Neural cell (in vitro differentiated cells): ENCODE results near the gene NANOS1. TPM values are rescaled to one million over a fixed set of nuclear protein-coding genes. Genes with fewer than 3 reads are reported as not detected.

ENCODE experiments used
- H2AFZ ChIP-seq: fragments of 200-600, 300-800 bp; sonication (generic), shearing (Covaris generic); 2 replicates; pipeline ENCODE4 v1.6.0; 2014; ENCODE audit warnings: low read depth, mild to moderate bottlenecking, antibody characterized with exemption, low read length, moderate library complexity
- H3F3A ChIP-seq: fragments of 200-600 bp; shearing (Covaris generic); 2 replicates; pipeline ENCODE4 v1.6.1; 2016; ENCODE audit warnings: mild to moderate bottlenecking, moderate library complexity, mixed read lengths, antibody characterized with exemption, low read length; ENCODE audit not compliant: insufficient read depth, poor library complexity, severe bottlenecking
- H3K27ac ChIP-seq: fragments of 200-600, 300-800 bp; sonication (generic), shearing (Covaris generic); 2 replicates; pipeline ENCODE4 v1.5.1; 2014; ENCODE audit warnings: mild to moderate bottlenecking, low read length, moderate library complexity
- H3K27me3 ChIP-seq: fragments of 300-800, 200-600 bp; sonication (generic), shearing (Covaris generic); 2 replicates; pipeline ENCODE4 v1.6.0; 2014; ENCODE audit warnings: mild to moderate bottlenecking, low read depth, low read length, moderate library complexity; ENCODE audit not compliant: insufficient read depth
- H3K36me3 ChIP-seq: fragments of 300-800, 200-600 bp; sonication (generic), shearing (Covaris generic); 2 replicates; pipeline ENCODE4 v1.5.1; 2014; ENCODE audit warnings: mild to moderate bottlenecking, antibody characterized with exemption, low read length, moderate library complexity; ENCODE audit not compliant: insufficient read depth
- H3K4me2 ChIP-seq: fragments of 300-800, 200-600 bp; sonication (generic), shearing (Covaris generic); 2 replicates; pipeline ENCODE4 v1.6.0; 2014; ENCODE audit warnings: mild to moderate bottlenecking, low read length
- H3K4me3 ChIP-seq: fragments of 300-800, 200-600 bp; sonication (generic), shearing (Covaris generic); 2 replicates; pipeline ENCODE4 v1.5.1; 2014; ENCODE audit warnings: mild to moderate bottlenecking, low read length, moderate library complexity
- H3K79me2 ChIP-seq: fragments of 200-600 bp; shearing (Covaris generic); replicated peaks from 2 replicates; pipeline ENCODE4 v1.6.0; 2014; ENCODE audit warnings: mild to moderate bottlenecking, low read length, moderate library complexity; ENCODE audit not compliant: insufficient read depth
- H3K9ac ChIP-seq: fragments of 300-800, 200-600 bp; sonication (generic), shearing (Covaris generic); 2 replicates; pipeline ENCODE4 v1.6.1; 2016; ENCODE audit warnings: mild to moderate bottlenecking, low read length, mixed read lengths
- H3K9me2 ChIP-seq: fragments of 200-600 bp; shearing (Covaris generic); 2 replicates; pipeline ENCODE4 v1.6.1; 2016; ENCODE audit warnings: mild to moderate bottlenecking, low read length, mixed read lengths; ENCODE audit not compliant: insufficient read depth
- H3K9me3 ChIP-seq: fragments of 200-600, 300-800 bp; sonication (generic), shearing (Covaris generic); 2 replicates; pipeline ENCODE4 v1.6.1; 2016; ENCODE audit warnings: mild to moderate bottlenecking, mixed run types, low read length, moderate library complexity, mixed read lengths
- H4K20me1 ChIP-seq: fragments of 200-600 bp; shearing (Covaris generic); 2 replicates; pipeline ENCODE4 v1.6.1; 2016; ENCODE audit warnings: mild to moderate bottlenecking, mixed run types; ENCODE audit not compliant: insufficient read depth
- EZH2 ChIP-seq: fragments of 200-600, 300-800 bp; shearing (Covaris generic), sonication (generic); IDR thresholded peaks from 2 replicates; pipeline ENCODE4 v1.6.1; 2014; ENCODE audit warnings: antibody characterized with exemption, low read length, borderline replicate concordance, mild to moderate bottlenecking; ENCODE audit not compliant: insufficient read depth, poor library complexity, severe bottlenecking
- MXI1 ChIP-seq: fragments of 450-650 bp; conservative IDR thresholded peaks from 2 replicates; pipeline ENCODE4 v1.6.1; 2014; ENCODE audit warnings: antibody characterized with exemption, mild to moderate bottlenecking; ENCODE audit not compliant: poor library complexity, severe bottlenecking
- POLR2AphosphoS5 ChIP-seq: IDR thresholded peaks from 2 replicates; pipeline ENCODE4 v1.6.1; 2012
- RAD21 ChIP-seq: fragments of 450-650 bp; conservative IDR thresholded peaks from 2 replicates; pipeline ENCODE4 v1.6.1; 2014; ENCODE audit warnings: antibody characterized with exemption, mild to moderate bottlenecking, moderate library complexity
- SMC3 ChIP-seq: fragments of 450-650 bp; conservative IDR thresholded peaks from 2 replicates; pipeline ENCODE4 v1.6.1; 2014; ENCODE audit warnings: antibody characterized with exemption, mild to moderate bottlenecking, moderate library complexity; ENCODE audit not compliant: poor library complexity
- TAF1 ChIP-seq: IDR thresholded peaks from 2 replicates; pipeline ENCODE4 v1.6.1; 2012; ENCODE audit warnings: low read depth
- polyA plus RNA-seq: library from polyadenylated mRNA; depleted of rRNA; stranded (reverse); fragments of >200 nt; gene quantifications from 2 replicates; pipeline ENCODE4 v1.2.3, GENCODE V29; 2014
- TF ChIP-seq, protein P1 (sequence below): IDR thresholded peaks from 2 replicates; pipeline ENCODE4 v1.6.1; 2012; ENCODE audit warnings: borderline replicate concordance
- TF ChIP-seq, protein P2 (sequence below): fragments of 450-650 bp; IDR thresholded peaks from 2 replicates; pipeline ENCODE4 v1.5.1; 2014; ENCODE audit warnings: antibody characterized with exemption, mild to moderate bottlenecking, moderate library complexity; ENCODE audit not compliant: poor library complexity, severe bottlenecking

The NANOS1 gene
- polyA plus RNA-seq, 1 donor from 2014 or later = 29.1 TPM

DNA sequence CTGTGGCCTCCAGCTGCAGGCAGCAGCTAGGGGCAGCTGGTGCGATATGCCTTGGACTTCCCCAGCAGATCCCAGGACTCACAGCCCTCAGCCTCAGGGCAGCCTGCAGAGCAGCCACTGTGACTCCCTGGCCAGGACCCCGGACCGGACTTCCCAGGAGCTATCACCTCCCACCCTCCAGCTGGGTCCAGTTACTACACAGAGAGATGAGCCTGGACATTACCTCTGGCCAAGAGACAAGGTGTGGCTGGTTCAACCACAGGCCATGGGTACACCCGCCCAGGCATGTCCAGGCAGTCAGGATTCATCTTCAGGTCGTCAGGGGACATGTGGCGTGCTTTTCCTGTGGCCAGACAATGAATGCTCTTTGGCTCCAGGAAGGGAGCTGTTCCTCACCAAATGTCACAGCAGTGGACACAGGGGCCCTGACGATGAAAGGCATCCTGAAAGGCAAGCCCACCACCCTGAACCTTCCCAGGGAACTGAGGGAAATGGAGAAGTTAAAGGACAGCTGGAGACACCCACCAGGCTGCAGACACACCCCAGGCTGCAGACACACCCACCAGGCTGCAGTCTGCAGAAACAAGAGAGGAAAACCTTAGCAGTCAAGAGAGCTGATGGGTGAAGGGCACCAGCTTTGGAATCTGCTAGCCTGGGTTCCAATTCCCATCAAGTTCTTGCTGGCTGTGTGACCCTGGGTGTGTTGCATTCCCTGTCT, 25.8 kb upstream of the NANOS1 start:
- Histone ChIP-seq H3K9me3 (no peaks in the 10 kb centered on the region), H2AFZ (no peak overlapping the region), H3K9ac (no peak overlapping the region), H3K27ac (no peak overlapping the region), H3K27me3 (no peaks in the 10 kb centered on the region), H3K4me2 (no peak overlapping the region), H3K4me3 (no peak overlapping the region), H4K20me1 (no peaks in the 10 kb centered on the region), H3K79me2 (no peaks in the 10 kb centered on the region), H3K36me3 (no peaks in the 10 kb centered on the region), H3K9me2 (no peaks in the 10 kb centered on the region), H3F3A (no peaks in the 10 kb centered on the region)
- TF ChIP-seq, protein P1, sequence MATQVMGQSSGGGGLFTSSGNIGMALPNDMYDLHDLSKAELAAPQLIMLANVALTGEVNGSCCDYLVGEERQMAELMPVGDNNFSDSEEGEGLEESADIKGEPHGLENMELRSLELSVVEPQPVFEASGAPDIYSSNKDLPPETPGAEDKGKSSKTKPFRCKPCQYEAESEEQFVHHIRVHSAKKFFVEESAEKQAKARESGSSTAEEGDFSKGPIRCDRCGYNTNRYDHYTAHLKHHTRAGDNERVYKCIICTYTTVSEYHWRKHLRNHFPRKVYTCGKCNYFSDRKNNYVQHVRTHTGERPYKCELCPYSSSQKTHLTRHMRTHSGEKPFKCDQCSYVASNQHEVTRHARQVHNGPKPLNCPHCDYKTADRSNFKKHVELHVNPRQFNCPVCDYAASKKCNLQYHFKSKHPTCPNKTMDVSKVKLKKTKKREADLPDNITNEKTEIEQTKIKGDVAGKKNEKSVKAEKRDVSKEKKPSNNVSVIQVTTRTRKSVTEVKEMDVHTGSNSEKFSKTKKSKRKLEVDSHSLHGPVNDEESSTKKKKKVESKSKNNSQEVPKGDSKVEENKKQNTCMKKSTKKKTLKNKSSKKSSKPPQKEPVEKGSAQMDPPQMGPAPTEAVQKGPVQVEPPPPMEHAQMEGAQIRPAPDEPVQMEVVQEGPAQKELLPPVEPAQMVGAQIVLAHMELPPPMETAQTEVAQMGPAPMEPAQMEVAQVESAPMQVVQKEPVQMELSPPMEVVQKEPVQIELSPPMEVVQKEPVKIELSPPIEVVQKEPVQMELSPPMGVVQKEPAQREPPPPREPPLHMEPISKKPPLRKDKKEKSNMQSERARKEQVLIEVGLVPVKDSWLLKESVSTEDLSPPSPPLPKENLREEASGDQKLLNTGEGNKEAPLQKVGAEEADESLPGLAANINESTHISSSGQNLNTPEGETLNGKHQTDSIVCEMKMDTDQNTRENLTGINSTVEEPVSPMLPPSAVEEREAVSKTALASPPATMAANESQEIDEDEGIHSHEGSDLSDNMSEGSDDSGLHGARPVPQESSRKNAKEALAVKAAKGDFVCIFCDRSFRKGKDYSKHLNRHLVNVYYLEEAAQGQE = no peak
- TF ChIP-seq, protein P2, sequence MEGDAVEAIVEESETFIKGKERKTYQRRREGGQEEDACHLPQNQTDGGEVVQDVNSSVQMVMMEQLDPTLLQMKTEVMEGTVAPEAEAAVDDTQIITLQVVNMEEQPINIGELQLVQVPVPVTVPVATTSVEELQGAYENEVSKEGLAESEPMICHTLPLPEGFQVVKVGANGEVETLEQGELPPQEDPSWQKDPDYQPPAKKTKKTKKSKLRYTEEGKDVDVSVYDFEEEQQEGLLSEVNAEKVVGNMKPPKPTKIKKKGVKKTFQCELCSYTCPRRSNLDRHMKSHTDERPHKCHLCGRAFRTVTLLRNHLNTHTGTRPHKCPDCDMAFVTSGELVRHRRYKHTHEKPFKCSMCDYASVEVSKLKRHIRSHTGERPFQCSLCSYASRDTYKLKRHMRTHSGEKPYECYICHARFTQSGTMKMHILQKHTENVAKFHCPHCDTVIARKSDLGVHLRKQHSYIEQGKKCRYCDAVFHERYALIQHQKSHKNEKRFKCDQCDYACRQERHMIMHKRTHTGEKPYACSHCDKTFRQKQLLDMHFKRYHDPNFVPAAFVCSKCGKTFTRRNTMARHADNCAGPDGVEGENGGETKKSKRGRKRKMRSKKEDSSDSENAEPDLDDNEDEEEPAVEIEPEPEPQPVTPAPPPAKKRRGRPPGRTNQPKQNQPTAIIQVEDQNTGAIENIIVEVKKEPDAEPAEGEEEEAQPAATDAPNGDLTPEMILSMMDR = no peak
- TF ChIP-seq RAD21 = no peak

DNA sequence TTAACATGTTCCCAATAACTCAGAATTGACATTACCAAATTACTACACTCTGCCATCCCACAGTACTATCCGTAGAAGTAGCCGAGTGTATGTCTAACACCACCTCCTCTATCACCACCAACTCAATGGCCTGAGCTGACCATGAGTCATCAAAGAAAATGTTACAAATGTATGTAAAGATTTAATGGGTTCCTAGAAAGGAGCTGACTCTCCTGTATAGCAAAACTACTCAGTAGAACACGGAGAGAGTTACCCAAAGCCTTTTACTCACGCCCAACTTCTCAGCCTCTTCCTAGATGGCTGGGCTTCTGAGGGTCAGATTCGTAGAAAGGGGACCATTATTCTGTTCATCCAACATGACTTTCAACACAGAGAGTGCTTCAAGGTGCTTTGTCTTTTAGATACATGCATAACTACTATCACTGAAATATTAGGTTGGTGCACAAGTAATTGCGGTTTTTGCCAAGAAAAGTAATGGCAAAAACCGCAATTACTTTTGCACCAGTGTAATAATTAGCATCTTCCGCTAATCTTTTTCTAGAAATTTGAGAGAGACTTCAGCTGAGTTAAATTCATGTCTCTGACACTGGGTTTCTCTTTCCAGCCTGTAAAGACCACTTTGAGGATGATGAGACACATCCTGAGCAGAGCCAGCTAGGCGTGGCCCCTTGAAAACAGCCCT, 24.0 kb upstream of the NANOS1 start:
- no peak for TF ChIP-seq EZH2
- H3F3A ChIP-seq = no peaks in the 10 kb centered on the region
- no peak overlapping the region for H3K4me2 ChIP-seq
- no peaks in the 10 kb centered on the region for H3K79me2 ChIP-seq
- H3K4me3 ChIP-seq = no peak overlapping the region
- H3K27me3 ChIP-seq = no peaks in the 10 kb centered on the region
- no peaks in the 10 kb centered on the region for H4K20me1 ChIP-seq
- H3K9me2 ChIP-seq = no peaks in the 10 kb centered on the region
- no peaks in the 10 kb centered on the region for H3K9me3 ChIP-seq
- H3K36me3 ChIP-seq = no peaks in the 10 kb centered on the region
- no peak overlapping the region for H2AFZ ChIP-seq
- H3K9ac ChIP-seq = no peak overlapping the region
- H3K27ac ChIP-seq = no peak overlapping the region

DNA sequence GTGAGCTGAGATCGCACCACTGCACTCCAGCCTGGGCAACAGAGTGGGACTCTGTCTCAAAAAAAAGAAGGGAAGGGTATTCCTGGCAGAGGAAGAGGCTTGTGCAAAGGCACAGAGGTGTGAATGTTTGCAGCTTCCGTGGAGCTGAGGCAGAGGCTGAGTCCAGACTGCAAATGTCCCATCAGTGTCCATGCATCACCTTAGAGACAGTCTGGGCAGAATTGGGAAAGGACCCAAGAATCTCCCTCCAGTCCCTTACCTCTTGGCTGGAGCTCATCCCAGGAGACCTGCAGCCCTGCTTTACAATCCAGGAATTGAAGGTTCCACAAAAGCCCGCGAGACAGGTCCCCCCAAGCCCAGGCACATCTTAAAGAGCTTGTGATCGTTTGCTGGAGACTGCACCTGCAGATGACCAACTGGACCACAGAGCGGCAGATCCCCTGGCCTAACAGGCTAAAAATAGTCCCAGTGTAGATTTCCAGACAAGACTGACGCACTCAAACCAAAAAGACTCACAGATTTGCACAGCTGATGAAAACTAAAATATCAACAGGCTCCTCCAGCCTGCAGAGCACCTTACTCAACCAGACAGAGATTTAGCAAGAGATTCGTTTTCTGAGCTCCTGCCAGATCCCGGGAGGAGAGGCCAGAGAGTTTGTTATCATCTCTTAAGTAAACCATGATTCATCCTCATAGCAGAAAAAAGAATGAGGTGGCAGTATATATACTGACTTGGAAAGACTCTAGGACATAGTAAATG, 22.9 kb upstream of the NANOS1 start:
- Histone ChIP-seq H3K9me3 (no peaks in the 10 kb centered on the region), H2AFZ (no peak overlapping the region), H3K4me2 (no peak overlapping the region)
- no peak for TF ChIP-seq MXI1
- TF ChIP-seq EZH2 = no peak
- TF ChIP-seq, protein P1 = no peak
- TF ChIP-seq RAD21 = no peak
- no peak for TF ChIP-seq POLR2AphosphoS5
- no peak for TF ChIP-seq SMC3
- TF ChIP-seq, protein P2 = no peak
- TF ChIP-seq TAF1 = no peak

More for the DNA sequence above, 22.9 kb upstream of the NANOS1 start:
- no peaks in the 10 kb centered on the region for H3K36me3 ChIP-seq
- no peaks in the 10 kb centered on the region for H3K79me2 ChIP-seq
- H3K9me2 ChIP-seq = no peaks in the 10 kb centered on the region
- H3F3A ChIP-seq = no peaks in the 10 kb centered on the region
- no peak overlapping the region for H3K4me3 ChIP-seq
- H3K9ac ChIP-seq = no peak overlapping the region
- H4K20me1 ChIP-seq = no peaks in the 10 kb centered on the region
- no peak overlapping the region for H3K27ac ChIP-seq
- H3K27me3 ChIP-seq = no peaks in the 10 kb centered on the region
